ENCODE measurements around the gene SYCP1. TPM values are rescaled to one million over a fixed set of nuclear protein-coding genes. Genes with fewer than 3 reads are reported as not detected.

SYCP1 gene
- total and polyA plus RNA-seq, 2 donors (not counting 1 experiment from before 2014, with no cell fraction given): not detected

- H3K4me3 Mint-ChIP-seq: no peak overlapping the region
- no peak overlapping the region for H3K27ac Mint-ChIP-seq
- peaks cover 4% of the 10 kb centered on the region for H3K9me3 Mint-ChIP-seq (ENCODE audit: insufficient read depth)
- peaks cover 16% of the 10 kb centered on the region for H3K27me3 Mint-ChIP-seq
- Histone ChIP-seq H3K27ac (ENCODE audit: low read length in 2 of 2) (no peak overlapping the region), H3K9ac (ENCODE audit: low read length) (no peak overlapping the region), H3K36me3 (replicated peaks in 1 of 2; ENCODE audit: control extremely low read depth in 1 of 2, control insufficient read depth in 1 of 2, extremely low read depth in 1 of 2, insufficient read depth in 2 of 2, low read length in 1 of 2) (no peaks in the 10 kb centered on the region), H3K4me1 (ENCODE audit: control insufficient read depth in 2 of 2, insufficient read depth in 2 of 2, low read length in 2 of 2) (no peaks in the 10 kb centered on the region), H3K4me3 (ENCODE audit: control extremely low read depth in 1 of 5, extremely low read depth in 1 of 5, insufficient read depth in 1 of 5, low read depth in 2 of 5, low read length in 4 of 5) (no peak overlapping the region), H3K9me3 (ENCODE audit: control extremely low read depth in 1 of 3, control insufficient read depth in 2 of 3, insufficient read depth in 1 of 3, low read length in 2 of 3) (peaks cover 0 to 9% (median 1%) of the 10 kb centered on the region in 3 donors), H3K79me2 (ENCODE audit: control insufficient read depth, insufficient read depth, low read length) (no peaks in the 10 kb centered on the region), H3K4me2 (replicated peaks; ENCODE audit: low read depth, low read length, poor library complexity, severe bottlenecking) (no peak overlapping the region), H4K20me1 (ENCODE audit: control insufficient read depth, insufficient read depth, low read length, poor library complexity, severe bottlenecking) (no peaks in the 10 kb centered on the region), H3K27me3 (replicated peaks in 1 of 4; ENCODE audit: control extremely low read depth in 1 of 4, control insufficient read depth in 3 of 4, insufficient read depth in 4 of 4, low read length in 3 of 4) (no peaks in the 10 kb centered on the region), H2AFZ (ENCODE audit: insufficient read depth, low read depth, low read length, poor library complexity, severe bottlenecking) (no peak overlapping the region)
- no peak for DNase-seq
- intact Hi-C loops (cut with micrococcal nuclease): no loop called here
- CTCF ChIA-PET: no interaction called here
- ATAC-seq (ENCODE audit: low read depth): no peak
- POLR2A ChIA-PET: no interaction called here
- 83% methylated on average over 1 of the region's 3 CpGs for WGBS (ENCODE audit: insufficient coverage)
- H3K4me1 Mint-ChIP-seq: no peaks in the 10 kb centered on the region
- no peak for TF ChIP-seq CTCF (IDR thresholded peaks at IDR 0.05)
- no peak for TF ChIP-seq EZH2 (IDR thresholded peaks at IDR 0.05; ENCODE audit: borderline replicate concordance, insufficient read depth, low read depth, low read length, poor library complexity, severe bottlenecking)
These were observed 34.8 kb upstream of the SYCP1 start for GRCh38 chr1:114819869-114820268.

GRCh38 chr1:114820392-114820791, 34.3 kb upstream of the SYCP1 start:
- H3K27me3 Mint-ChIP-seq: peaks cover 16% of the 10 kb centered on the region
- no peak overlapping the region for H2AFZ ChIP-seq (ENCODE audit: insufficient read depth, low read depth, low read length, poor library complexity, severe bottlenecking)
- WGBS (ENCODE audit: insufficient coverage): no CpG with 5 or more reads among the region's 2 CpGs
- intact Hi-C loops (cut with micrococcal nuclease): no loop called here
- H3K9me3 Mint-ChIP-seq (ENCODE audit: insufficient read depth): peaks cover 4% of the 10 kb centered on the region
- no peak overlapping the region for H3K27ac Mint-ChIP-seq
- no peaks in the 10 kb centered on the region for H4K20me1 ChIP-seq (ENCODE audit: control insufficient read depth, insufficient read depth, low read length, poor library complexity, severe bottlenecking)
- H3K4me1 Mint-ChIP-seq: no peaks in the 10 kb centered on the region
- POLR2A ChIA-PET: no interaction called here
- CTCF ChIA-PET: no interaction called here
- no peak overlapping the region for H3K4me3 ChIP-seq (ENCODE audit: control extremely low read depth in 1 of 5, extremely low read depth in 1 of 5, insufficient read depth in 1 of 5, low read depth in 2 of 5, low read length in 4 of 5)
- no peak overlapping the region for H3K27ac ChIP-seq (ENCODE audit: low read length in 2 of 2)
- ATAC-seq (ENCODE audit: low read depth) (no peak), DNase-seq (no peak)
- no peaks in the 10 kb centered on the region for H3K4me1 ChIP-seq (ENCODE audit: control insufficient read depth in 2 of 2, insufficient read depth in 2 of 2, low read length in 2 of 2)
- no peaks in the 10 kb centered on the region for H3K36me3 ChIP-seq (replicated peaks in 1 of 2; ENCODE audit: control extremely low read depth in 1 of 2, control insufficient read depth in 1 of 2, extremely low read depth in 1 of 2, insufficient read depth in 2 of 2, low read length in 1 of 2)
- peaks cover 0 to 9% (median 3%) of the 10 kb centered on the region in 3 donors for H3K9me3 ChIP-seq (ENCODE audit: control extremely low read depth in 1 of 3, control insufficient read depth in 2 of 3, insufficient read depth in 1 of 3, low read length in 2 of 3)
- H3K9ac ChIP-seq (ENCODE audit: low read length): no peak overlapping the region
- TF ChIP-seq CTCF (IDR thresholded peaks at IDR 0.05) (no peak), EZH2 (IDR thresholded peaks at IDR 0.05; ENCODE audit: borderline replicate concordance, insufficient read depth, low read depth, low read length, poor library complexity, severe bottlenecking) (no peak)
- H3K27me3 ChIP-seq (replicated peaks in 1 of 4; ENCODE audit: control extremely low read depth in 1 of 4, control insufficient read depth in 3 of 4, insufficient read depth in 4 of 4, low read length in 3 of 4): no peaks in the 10 kb centered on the region
- H3K79me2 ChIP-seq (ENCODE audit: control insufficient read depth, insufficient read depth, low read length): no peaks in the 10 kb centered on the region
- H3K4me3 Mint-ChIP-seq: no peak overlapping the region
- H3K4me2 ChIP-seq (replicated peaks; ENCODE audit: low read depth, low read length, poor library complexity, severe bottlenecking): no peak overlapping the region

Data from B cell (primary cell).